ENCODE results near the gene ZNF394. TPM values are rescaled to one million over a fixed set of nuclear protein-coding genes. Genes with fewer than 3 reads are reported as not detected.

The ZNF394 gene
- total and polyA plus RNA-seq, 8 donors: 15.7 to 177 (median 24.3) TPM

DNA sequence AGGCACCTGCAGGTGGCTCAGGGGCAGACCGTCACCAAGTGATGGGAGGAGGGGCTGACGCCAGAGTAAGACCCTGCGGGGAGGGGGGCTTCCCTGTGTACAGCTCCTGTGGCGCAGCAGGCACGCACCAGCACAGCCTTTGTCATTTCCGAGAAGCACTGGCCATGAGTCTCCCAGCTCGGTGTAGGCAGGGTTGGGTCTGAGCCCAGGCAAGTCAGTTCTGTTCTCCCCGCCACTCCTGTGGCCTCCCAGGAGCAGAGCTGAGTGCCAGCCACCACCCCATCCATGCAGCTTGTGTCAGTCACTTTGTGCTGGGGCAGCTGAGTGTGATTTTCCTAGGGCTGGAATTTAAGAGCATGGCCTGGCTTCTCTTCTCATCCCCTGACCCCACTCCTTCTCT is 48.1 kb downstream of the ZNF394 start:
- Histone ChIP-seq H3K4me1 (no peaks in the 10 kb centered on the region), H3K27ac (no peak overlapping the region), H3K4me3 (no peak overlapping the region), H3K27me3 (no peaks in the 10 kb centered on the region), H3K36me3 (peaks cover 67 to 100% (median 100%) of the 10 kb centered on the region in 4 donors), H3K9me3 (no peaks in the 10 kb centered on the region)
- WGBS, 5 donors: 80 to 93% (median 88%) methylated on average over 1 to 8 of the region's 8 CpGs
- DNase-seq: no peak
- intact Hi-C loops (cut with DNase I; ENCODE audit: low total_unique reads): no loop called here
- TF ChIP-seq, protein P1, sequence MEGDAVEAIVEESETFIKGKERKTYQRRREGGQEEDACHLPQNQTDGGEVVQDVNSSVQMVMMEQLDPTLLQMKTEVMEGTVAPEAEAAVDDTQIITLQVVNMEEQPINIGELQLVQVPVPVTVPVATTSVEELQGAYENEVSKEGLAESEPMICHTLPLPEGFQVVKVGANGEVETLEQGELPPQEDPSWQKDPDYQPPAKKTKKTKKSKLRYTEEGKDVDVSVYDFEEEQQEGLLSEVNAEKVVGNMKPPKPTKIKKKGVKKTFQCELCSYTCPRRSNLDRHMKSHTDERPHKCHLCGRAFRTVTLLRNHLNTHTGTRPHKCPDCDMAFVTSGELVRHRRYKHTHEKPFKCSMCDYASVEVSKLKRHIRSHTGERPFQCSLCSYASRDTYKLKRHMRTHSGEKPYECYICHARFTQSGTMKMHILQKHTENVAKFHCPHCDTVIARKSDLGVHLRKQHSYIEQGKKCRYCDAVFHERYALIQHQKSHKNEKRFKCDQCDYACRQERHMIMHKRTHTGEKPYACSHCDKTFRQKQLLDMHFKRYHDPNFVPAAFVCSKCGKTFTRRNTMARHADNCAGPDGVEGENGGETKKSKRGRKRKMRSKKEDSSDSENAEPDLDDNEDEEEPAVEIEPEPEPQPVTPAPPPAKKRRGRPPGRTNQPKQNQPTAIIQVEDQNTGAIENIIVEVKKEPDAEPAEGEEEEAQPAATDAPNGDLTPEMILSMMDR (IDR thresholded peaks at IDR 0.05): no peak
- TF ChIP-seq EP300 (IDR thresholded peaks at IDR 0.05): no peak
- no peak for TF ChIP-seq POLR2A (IDR thresholded peaks at IDR 0.05)
- TF ChIP-seq POLR2AphosphoS5 (IDR thresholded peaks at IDR 0.05): no peak

DNA sequence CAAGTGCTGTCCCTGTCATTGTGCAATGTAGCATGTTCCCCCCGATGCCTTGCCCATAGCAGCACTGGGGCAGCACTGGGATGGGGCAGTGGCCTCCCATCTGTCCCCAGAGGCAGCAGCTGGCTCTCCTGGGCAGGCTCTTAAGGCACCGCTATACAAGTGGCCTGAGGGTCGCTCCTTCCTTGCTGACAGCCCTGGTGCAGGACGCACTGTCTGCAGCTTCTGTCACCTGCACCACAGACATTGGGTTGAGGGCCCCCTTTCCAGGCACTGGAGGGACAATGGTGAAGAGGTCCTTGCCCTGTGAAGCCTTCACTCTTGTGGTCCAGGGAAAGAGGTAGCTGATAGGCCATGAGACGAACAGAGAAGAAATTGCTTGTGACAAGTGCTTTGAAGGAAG is 50.8 kb downstream of the ZNF394 start:
- DNase-seq: no peak
- intact Hi-C loops (cut with DNase I; ENCODE audit: low total_unique reads): no loop called here
- TF ChIP-seq POLR2AphosphoS5 (IDR thresholded peaks at IDR 0.05): no peak
- no peak for TF ChIP-seq EP300 (IDR thresholded peaks at IDR 0.05)
- TF ChIP-seq, protein P1 (IDR thresholded peaks at IDR 0.05): no peak
- no peak for TF ChIP-seq POLR2A (IDR thresholded peaks at IDR 0.05)
- Histone ChIP-seq H3K27ac (no peak overlapping the region), H3K4me1 (no peaks in the 10 kb centered on the region), H3K27me3 (no peaks in the 10 kb centered on the region), H3K9me3 (no peaks in the 10 kb centered on the region), H3K4me3 (no peak overlapping the region), H3K36me3 (peaks cover 49 to 100% (median 99%) of the 10 kb centered on the region in 4 donors)
- WGBS, 5 donors: 89 to 98% (median 94%) methylated on average over 3 to 5 of the region's 5 CpGs

DNA sequence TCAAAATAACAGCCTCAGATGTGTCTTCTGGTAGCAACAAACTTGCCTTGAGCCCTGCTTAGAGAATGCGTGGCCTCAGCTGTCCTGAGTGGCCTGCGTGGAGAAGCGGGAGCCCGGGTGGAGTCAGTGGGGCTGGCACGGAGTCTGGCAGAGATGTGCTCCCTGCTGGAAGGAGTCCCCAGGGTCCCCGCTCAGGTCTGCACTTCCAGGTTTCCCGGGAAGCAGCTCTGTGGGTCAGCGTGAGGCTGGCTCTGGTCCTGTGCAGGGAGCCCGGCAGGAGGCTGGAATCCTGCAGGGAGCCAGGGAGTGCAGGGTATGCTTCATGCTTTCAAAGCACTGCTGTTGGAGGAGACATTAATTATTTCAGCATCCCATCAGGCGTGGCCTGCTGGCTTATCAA is 51.2 kb downstream of the ZNF394 start:
- H3K4me3 ChIP-seq: no peak overlapping the region
- WGBS, 5 donors: 89 to 94% (median 93%) methylated on average over 9 to 10 of the region's 10 CpGs
- H3K9me3 ChIP-seq: no peaks in the 10 kb centered on the region
- no peak overlapping the region for H3K27ac ChIP-seq
- no peaks in the 10 kb centered on the region for H3K27me3 ChIP-seq
- DNase-seq: no peak
- intact Hi-C loops (cut with DNase I; ENCODE audit: low total_unique reads): no loop called here
- no peaks in the 10 kb centered on the region for H3K4me1 ChIP-seq
- H3K36me3 ChIP-seq: peaks cover 44 to 100% (median 99%) of the 10 kb centered on the region in 4 donors
- TF ChIP-seq POLR2AphosphoS5 (IDR thresholded peaks at IDR 0.05): no peak
- no peak for TF ChIP-seq EP300 (IDR thresholded peaks at IDR 0.05)
- TF ChIP-seq, protein P1 (IDR thresholded peaks at IDR 0.05): no peak
- no peak for TF ChIP-seq POLR2A (IDR thresholded peaks at IDR 0.05)

DNA sequence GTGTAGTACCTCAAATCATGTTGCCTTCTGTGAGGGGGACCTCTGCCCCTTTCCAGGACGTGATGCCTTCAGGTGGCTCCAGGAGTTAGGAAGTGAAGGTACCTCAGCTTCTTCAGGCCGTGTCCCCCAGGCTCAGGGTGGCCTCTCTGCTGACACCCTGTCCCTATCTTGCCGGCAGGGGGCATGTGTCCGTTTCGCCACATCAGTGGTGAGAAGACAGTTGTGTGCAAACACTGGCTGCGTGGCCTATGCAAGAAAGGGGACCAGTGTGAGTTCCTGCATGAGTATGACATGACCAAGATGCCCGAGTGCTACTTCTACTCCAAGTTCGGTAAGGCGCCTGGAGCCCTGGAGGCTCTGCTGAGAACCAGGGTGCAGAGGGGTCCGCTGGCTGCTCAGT is 52.1 kb downstream of the ZNF394 start:
- Histone ChIP-seq H3K4me3 (no peak overlapping the region), H3K27ac (no peak overlapping the region), H3K9me3 (no peaks in the 10 kb centered on the region), H3K36me3 (peaks cover 40 to 100% (median 99%) of the 10 kb centered on the region in 4 donors), H3K27me3 (no peaks in the 10 kb centered on the region), H3K4me1 (no peaks in the 10 kb centered on the region)
- WGBS, 5 donors: 79 to 90% (median 88%) methylated on average over 9 to 10 of the region's 10 CpGs
- intact Hi-C loops (cut with DNase I; ENCODE audit: low total_unique reads): no loop called here
- no peak for DNase-seq
- TF ChIP-seq POLR2A (IDR thresholded peaks at IDR 0.05) (no peak), EP300 (IDR thresholded peaks at IDR 0.05) (no peak)
- TF ChIP-seq, protein P1 (IDR thresholded peaks at IDR 0.05): no peak

All from stomach (tissue), 9 donors.